SU-DHL-6 (cell line): ENCODE measurements around the gene RIPOR2.

Source experiments
- CTCF ChIP-seq: fragments of 200-600 bp; sonication (generic); IDR thresholded peaks from one replicate; pipeline ENCODE4 v1.5.1; 2017; ENCODE audit warnings: antibody characterized with exemption, mild to moderate bottlenecking, low read length, moderate library complexity; ENCODE audit not compliant: insufficient read depth, poor library complexity, severe bottlenecking
- EZH2phosphoT487 ChIP-seq: fragments of 200-600 bp; sonication (generic), shearing (Covaris generic); conservative IDR thresholded peaks from 2 replicates; pipeline ENCODE4 v1.6.1; 2018; ENCODE audit warnings: mild to moderate bottlenecking, antibody characterized with exemption, low read length, moderate library complexity, mixed read lengths

GRCh38 chr6:24856901-24857670, 78.7 kb downstream of the RIPOR2 start:
- TF ChIP-seq CTCF = no peak
- TF ChIP-seq EZH2phosphoT487 = no peak
